ENCODE measurements around the gene CCR7.
A peak's percentile ranks its signal among the peaks of the same experiment; 100 is the strongest.
"Not testable (repeated sequence)": the region's sequence is repeated elsewhere in the genome, so short reads cannot be mapped to it uniquely, and the experiment has no call there.

Gene CCR7

DNA sequence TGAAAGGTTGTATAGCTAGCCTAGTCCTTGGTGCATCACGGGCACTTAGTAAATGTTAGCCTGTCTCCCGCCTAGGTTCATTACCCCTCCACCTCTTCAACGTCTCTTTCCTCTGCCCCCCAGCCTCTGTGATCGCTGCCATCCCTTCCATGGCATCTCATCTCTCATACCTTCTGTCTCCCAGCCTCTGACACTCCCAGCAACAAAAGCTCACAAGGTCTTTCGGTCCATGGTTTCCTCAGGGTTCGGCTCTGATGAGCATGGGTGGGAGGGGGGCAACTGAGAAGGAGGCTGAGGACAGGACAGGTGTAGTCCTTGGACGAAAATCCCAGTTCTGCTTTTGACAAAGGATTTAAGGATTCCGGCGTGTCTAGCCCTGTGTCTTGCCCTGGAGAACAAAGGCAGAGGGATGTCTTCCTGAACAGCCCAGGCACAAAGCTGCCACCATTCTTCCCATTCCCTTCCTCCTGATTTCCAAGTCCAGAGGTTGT is 16.7 kb downstream of the CCR7 start:
- no peak for DNase-seq

DNA sequence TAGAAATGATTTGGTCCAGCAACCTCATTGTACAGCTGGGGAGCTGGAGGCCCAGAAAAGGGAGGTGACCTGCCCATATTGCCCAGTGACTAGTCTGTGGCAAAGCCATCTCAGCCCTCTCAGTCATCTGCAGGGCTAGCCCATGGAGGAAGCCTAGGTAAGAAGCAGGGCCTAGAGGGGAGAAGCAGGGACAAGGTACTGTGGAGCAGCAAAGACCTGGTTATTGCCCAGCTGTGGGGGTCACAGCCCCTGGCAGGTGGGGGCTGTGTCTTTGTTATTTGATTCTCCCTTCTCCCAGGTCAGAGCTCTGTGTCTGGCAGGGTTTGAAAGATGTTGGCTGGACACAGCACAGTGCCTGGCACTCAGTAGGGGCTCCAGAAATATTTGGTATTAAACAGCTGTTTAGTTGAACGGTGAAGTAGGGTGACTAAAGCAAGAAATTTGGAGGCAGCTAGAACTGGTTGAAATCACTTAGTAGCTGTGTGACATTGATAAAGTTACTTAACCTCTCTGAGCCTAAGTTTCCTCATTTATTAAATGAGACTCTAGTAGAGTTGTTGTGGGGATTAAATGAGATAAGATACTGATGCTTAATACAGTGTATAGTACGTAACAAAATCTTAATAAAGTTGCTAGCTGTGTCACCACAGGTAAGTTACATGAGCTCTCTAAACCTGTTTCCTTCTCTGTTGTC is 17.3 kb downstream of the CCR7 start:
- DNase-seq, result no peak

DNA sequence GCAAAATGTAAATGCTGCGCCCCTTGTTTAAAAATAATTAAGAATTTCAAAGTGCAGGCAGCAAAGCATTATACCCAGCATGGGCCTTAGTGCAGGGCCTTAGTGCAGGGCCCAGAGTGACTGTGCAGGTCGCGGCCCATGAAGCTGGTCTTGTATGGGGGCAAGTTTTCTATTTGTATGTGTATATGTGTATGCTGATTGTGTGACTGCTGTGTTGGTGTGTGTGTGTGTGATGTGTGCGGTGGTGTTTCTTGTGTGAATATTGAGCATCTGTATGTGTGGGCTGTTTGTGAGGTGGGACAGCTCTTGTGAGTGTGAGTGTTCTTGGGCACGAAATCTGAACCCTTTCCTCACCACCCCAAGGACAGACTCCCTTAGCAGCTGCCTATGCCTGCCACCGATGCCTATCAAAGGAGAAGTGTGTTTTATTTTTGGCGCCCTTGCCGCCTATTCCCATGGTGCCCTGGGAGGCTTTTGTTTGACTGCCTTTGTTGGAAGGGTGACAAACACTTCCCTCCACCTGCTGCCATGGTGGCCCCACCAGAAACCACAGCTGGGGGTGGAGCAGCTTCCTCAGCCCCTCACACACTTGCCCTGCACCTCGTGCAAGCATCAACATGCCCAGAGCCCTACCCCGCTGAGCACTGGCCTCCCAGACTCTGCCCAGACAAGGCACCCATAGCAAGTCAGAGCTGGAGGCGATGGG is 18.0 kb downstream of the CCR7 start:
- no peak for DNase-seq

DNA sequence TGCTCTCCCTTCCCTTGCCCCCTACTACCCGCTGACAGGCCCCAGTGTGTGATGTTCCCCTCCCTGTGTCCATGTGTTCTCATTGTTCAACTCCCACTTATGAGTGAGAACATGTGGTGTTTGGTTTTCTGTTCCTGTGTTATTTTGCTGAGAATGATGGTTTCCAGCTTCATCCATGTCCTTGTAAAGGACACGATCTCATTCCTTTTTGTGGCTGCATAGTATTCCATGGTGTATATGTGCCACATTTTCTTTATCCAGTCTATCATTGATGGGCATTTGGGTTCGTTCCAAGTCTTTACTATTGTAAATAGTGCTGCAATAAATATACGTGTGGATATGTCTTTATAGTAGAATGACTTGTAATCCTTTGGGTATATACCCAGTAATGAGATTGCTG is 18.8 kb downstream of the CCR7 start:
- DNase-seq, result not testable (repeated sequence)

DNA sequence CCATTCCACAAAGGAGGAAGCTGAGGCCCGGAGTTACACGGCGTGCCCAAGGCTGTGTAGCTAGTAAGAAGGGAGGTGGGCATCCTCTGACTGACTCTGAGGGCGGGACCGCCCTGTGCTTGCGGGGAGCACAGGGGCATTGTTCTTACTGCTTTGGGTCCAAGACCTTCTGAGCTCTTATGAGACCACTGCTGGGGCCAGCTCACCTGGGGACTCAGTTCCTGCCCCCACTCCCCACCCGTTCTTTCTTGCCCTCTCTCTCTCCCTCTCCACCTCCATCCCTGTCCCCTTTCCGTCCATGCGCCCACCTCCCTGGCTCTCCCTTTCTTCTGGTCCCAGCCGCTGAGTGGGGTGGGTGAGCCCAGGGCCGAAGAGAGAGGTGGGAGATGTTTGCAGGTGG is 19.6 kb downstream of the CCR7 start:
- no peak for DNase-seq

DNA sequence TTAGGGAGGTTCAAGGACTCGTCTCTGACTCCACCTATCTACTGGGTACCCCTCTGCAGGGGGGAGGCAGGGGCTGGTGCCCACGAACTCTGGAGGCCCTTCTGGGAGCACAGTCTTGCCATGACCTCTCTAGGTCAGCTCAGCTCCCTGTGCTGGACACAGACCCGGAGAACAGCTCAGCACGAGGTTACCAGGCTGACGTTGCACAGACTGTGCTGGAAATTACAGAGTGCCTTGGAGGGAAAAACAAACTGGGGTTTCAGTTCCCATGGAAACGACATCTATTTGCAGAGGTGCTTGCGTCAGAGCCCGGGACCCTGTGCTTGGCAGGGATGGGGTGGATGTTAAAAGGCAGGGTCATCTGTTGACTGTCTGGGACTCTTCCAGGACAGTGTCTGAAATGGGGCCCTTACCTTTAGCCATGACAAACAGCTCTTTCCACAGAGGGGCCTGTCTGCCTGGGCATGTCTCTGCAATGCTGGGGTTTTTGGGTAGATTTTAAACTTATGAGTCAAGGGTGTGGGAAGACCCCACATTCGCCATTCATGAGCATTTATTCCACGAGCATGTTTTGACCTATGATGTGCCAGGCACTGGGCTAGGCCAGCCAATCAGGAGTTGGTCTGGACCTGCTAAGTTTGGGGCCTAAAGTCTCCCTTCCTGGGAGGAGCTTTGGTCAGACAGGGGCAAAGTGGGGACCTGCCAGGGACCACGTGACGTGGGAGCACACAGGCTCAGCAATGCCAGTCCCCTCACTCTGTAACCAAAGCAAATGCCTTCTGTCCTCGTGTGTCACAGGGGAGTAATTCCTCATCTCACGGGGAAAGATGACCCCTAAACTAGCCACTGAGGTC is 22.5 kb downstream of the CCR7 start:
- DNase-seq, result peak; percentile 86

DNA sequence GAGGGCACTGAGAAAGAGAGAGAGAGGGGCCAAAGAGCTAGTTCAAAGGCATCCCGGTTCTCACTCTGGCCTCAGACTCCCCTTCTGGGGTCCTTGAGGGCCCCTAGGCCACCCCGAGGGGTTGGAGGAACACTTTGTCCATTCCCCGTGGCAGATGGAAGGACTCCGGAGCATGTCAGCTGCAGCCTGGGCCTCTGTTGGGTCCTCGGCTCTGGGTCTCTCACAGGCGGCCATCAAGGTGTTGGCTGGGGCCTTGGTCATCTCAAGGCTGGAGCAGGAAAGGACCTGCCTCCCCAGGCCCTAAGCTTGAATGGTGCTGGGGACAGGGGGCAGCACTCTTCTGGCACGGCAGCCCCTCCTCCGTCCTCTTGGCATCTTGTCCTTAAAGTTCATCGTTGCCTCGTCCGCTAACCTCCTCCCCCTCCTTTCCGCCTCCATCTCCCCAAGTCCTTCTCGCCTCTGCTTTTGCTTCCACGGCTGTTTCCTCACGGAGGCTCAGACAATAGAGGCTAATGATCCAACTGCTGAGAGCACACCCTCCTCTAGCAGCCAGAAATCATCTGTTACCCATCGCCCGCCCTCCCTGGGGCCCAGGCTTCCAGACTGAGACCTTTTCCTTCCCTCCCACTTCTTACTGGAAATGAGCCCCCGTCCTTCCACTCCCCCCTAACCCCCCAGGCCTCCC is 23.3 kb downstream of the CCR7 start:
- no peak for DNase-seq

DNA sequence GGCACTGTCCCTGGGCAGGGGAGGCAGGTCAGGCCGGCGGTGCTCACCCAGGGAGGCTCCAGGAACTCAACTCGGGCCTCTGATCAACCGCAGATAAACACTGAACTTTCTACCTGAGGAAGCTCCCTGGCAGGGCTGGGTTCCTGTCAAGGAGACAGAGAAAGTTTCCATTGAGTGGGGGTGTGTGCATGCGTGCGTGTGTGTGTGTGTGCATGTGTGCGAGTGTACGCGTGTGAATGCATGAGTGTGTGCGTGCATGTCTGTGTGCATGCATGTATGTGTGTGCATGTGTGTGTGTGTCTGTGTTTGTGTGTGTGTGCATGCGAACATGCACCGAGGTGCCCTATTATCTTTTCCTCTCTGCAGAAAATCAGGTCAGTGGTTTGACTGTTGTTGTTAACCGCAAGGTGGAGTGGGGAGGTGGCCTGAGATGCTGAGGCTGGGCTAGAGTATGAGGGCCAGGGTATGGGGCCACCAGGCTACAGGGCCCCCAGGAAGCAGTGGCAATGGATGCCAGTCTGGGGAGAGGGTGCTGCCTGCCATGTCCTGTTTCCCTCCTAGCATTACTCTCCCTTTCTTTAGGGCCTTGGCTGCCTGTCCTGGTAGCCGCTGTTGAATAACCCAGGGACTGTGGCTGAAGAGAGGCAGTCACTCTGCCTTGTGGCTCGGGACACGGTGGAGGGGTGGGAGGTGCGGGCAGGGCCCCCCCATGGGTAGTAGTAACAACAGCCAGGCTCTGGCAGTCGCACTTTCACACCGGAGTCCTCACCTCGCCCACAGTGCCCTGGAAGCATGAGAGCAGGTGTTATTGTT is 24.0 kb downstream of the CCR7 start:
- DNase-seq, result no peak

DNA sequence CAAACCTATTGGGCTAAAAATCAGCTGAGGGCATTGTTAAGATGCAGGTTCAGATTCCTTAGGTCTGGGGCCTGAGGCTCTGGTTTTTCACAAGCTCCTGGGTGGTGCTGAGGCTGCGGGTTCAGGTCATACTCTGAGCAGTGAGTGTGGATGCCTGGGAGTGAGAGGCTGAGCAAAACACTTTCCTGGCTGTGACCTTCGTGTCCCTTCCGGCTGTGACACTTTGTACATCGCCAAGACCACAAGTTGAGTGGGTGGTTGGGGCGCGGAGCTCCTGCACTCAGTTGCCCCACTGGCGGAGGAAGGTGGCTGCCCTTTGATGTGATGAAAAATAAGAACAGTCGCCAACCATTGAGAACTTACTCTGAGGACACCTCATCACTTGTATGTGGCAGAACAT is 24.8 kb downstream of the CCR7 start:
- DNase-seq, result no peak

DNA sequence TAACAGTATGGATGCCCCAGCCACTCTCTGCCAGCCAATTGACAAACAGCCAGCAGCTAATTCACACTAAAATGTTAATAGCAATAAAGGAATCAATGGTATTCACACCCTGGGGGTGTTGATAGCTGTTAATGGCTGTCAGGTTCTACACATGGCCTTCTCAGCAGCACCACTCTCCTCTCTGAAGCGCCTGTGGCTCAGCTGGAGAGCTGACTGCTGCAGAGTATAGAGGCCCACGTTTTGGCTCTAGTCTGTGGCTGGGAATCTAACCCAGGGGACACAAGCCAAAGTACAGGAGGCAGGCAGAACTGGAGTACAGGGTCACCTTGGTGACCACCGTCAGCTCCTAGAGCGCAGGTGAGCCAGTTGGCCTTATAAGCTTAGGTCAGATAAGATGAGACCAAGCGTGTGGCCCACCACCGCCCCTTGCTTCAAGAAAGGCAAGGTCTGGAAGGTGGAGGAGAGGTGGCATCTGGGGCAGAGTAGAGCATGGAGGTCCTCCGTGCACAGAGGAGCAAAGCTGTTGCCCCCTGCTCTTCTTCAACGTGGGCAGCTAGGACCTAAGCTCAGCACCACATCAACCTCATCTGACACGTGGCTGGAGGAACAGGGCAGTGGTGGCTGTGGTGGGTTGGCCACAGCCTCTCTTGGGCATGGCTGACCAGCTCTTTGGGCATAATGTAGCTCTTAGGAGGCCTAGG is 25.4 kb downstream of the CCR7 start:
- DNase-seq, result no peak

DNA sequence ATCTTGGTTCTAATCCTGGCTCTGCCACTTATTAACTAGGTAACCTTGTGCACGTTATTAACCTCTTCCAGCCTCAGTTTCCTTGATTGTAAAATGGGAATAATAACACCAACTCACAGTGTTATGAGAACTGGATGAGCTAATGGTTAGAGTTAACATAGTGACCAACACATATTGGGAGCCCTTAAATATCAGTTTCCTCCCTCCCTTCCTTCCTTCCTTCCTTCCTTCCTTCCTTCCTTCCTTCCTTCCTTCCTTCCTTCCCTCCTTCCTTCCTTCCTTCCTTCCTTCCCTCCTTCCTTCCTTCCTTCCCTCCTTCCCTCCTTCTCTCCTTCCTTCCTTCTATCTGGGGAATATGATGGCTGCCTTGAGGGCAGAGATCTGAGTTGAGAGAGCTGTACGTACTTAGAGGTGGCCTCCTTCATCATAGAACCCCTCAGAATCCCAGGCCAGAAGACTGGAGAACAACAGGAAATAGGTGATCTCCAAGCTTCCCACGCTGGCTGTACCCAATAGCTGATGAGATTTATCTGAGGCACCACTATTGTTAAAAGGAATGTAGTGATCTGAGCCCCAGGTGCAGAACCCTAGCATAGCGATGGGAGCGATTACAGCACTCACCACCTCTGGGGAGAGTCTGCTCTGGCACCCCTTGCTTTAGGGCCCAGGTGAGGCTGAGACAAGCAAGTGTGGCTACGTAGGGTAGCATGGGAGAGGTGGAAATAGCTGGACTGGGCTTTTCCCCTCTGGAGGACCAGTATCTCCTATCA is 26.2 kb downstream of the CCR7 start:
- DNase-seq, result no peak

DNA sequence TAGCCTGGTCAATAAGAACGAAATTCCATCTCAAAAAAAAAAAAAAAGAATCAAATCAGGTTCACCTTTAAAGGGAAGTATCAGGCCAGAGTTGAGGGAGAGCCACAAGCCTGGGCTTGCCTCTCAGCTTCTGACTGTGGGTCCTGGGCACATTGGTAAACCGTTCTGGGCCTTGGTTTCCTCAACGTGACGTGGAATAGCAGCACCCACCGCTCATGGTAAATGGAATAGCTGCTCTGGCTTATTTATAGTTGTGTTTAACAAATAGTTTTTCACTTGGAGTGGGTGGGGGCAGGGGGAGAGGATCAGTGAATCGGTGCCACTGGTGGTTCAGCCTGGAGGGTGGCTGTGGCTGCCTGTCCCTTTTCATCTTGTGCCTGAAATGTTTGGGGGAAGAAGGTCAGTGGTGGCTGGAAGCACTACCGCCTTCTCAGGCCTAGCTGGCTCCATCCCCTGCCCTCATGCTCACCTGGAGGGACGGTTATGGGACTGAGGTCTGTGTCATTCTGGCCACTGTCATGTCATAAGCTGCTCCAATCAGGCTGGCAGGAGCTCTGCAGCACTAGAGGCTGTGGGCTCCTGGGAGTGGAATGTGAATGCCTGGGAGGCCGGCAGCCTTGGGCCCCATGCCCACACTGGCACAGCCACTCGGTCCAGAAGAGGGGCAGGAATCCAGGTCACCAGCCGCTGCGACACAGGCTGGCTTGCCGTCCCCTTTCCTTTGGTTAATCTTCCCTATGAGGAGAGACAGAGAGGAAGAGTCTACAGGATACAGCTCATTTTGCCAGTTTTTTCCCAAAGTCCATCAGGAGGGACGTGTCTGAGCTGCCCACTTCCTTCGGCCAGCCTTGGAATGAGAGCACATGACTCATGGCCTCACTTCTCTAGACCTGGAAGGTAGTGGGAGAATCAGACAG is 27.0 kb downstream of the CCR7 start:
- no peak for DNase-seq

DNA sequence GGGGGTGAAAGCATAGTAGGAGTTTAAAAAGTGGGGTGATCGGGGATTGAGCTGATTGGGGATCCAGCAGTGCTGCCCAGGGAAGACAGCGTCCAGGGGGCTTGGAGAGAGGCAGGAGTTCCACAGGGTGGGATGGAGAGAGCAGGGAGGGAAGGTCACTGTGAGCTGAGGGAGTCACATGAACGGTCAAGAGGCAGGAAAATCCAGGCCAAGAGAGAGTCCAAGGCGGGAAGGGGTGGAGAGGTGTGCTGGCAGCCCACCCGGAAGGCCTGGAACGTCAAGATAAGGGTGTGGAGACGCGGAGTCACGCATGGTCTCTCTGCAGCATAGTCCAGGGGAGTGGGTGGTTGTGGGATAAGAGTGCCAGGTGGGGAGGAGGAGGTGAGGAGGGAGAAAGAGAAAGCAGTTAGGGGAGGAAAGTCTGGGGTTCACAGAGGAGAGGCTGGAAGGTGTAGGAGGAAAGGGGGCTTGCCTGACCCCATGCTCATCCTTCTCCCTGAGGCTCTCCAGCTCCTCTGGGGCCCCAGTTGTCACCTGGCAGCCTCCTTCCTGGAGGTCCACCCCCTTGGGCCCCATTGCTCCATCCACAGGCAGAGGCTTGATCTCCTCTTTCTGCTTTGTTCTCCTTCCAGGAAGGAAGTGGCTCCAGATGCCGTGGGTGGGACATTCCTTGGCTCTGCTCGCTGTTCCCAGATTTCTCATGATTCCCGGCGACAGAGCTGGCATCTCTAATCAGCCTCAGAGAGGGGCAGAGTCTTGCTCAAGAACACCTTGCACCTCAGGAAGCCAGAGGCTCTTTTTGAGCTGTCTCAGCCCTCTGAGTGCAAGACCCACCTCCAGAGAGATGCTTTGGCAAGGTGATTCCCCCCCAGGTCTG is 28.7 kb downstream of the CCR7 start:
- DNase-seq, result peak; percentile 45

DNA sequence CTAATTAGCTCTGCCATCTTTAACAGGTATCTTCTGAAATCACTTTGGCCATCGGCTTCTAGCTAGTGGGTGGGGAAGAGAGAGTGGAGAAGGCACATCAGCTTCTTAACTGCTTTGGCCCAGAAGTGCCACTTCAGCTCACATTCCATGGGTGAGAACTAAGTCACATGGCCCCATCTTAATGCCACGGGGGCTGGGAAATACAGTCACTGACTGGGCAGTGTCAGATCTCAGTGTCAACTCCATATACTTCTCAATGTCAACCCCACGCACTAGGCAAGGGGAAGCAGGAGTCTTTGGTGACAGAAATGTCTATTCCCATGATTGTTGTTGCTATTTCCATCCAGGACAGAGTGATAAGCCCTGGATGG is 29.4 kb downstream of the CCR7 start:
- DNase-seq, result no peak

DNA sequence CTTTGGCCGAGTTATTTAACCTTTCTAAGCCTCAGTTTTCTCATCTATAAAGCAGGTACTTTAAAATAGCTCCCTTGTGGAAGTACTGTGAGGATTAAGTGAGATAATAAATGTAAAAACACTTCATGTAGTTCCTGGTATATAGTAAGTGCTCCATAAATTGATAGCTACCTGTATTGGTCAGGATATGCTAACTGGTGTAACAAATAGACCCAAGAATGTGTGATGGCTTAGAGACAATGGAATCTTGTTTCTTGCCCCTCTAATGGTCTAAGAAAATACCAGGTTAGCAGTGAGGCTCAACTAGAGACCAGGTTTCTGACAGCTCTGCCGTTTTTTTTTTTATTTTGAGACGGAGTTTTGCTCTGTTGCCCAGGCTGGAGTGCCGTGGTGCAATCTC is 29.8 kb downstream of the CCR7 start:
- no peak for DNase-seq

DNA sequence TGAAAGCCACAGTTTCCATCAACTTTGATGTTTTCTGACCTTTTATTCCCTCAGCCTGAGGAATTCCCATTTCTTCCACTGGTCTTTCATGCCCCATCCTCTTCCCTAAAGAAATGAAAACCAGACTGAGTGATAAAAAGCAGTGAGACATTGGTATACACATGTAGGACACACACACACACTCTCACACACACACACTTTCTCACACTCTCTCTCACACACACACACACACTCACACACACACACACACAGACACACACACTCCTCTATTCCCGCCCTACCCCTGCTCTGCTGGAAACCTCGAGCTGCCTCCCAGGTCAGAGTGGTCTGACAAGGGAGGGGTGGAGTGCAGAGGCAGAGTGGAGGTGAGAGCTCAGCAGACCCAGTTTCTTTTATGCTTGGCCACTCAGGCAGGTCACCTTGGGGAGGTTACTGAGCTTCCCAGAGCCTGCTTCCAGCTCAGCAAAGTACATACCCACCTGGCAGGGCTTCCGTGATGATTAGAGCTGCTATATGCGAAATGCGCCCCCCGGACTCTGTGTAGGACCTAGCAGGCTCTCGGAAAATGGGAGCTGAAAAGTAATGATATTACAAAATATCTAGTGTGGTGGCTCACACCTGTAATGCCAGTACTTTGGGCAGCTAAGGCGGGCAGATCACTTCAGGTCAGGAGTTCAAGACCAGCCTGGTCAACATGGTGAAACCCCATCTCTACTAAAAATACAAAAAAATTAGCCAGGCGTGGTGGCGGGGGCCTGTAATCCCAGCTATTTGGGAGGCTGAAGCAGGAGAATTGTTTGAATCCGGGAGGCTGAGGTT is 30.7 kb downstream of the CCR7 start:
- no peak for DNase-seq

DNA sequence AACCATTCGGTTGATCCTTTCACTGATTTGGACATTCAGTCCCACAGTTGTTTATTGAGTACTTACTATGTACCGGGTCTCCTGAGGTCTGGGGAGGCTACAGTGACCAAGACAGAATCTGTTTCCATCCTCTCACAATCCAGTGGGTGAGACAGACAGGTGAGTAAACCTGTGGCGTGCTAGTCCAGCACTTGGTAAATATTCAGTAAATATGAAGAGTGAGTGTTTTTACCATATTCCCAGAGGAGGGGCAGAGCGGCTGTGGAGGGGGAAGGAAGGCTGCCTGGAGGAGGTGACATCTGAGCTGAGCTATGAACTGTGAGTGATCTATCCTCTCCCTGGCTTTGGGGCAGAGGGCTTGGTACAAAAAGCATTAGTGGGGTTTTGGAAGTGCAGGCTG is 31.4 kb downstream of the CCR7 start:
- no peak for DNase-seq
